Upper lobe of left lung (tissue), 6 donors: ENCODE measurements around the gene AURKA. TPM values are rescaled to one million over a fixed set of nuclear protein-coding genes. Genes with fewer than 3 reads are reported as not detected.
A peak's percentile ranks its signal among the peaks of the same experiment; 100 is the strongest.

Source experiments
- ATAC-seq, 2 donors: fragments of 200-7000 bp; cut with Tn5 transposase; one replicate each; pipeline ENCODE4 v1.9.1; 2022; ENCODE audit warnings: mild to moderate bottlenecking in 2 of 2, moderate library complexity in 2 of 2; ENCODE audit not compliant: low FRiP score in 2 of 2
- DNase-seq, 2 donors: peaks; one replicate each; pipeline ENCODE4 v3.0.0-alpha.2; 2019 to 2020
- H3K27ac ChIP-seq, 4 donors: fragments of 200-600 bp; sonication (generic); one replicate each; pipeline ENCODE4 v1.5.1; 2016 to 2019
- H3K27me3 ChIP-seq, 4 donors: fragments of 200-600 bp; sonication (generic); one replicate each; pipeline ENCODE4 v1.5.1; 2017 to 2019
- H3K36me3 ChIP-seq, 4 donors: fragments of 200-600 bp; sonication (generic); one replicate each; pipeline ENCODE4 v1.5.1; 2016 to 2019
- H3K4me1 ChIP-seq, 4 donors: fragments of 200-600 bp; sonication (generic); one replicate each; pipeline ENCODE4 v1.5.1; 2018 to 2019
- H3K4me3 ChIP-seq, 4 donors: fragments of 200-600 bp; sonication (generic); one replicate each; pipeline ENCODE4 v1.5.1; 2017 to 2019; ENCODE audit warnings: mild to moderate bottlenecking in 2 of 4, moderate library complexity in 1 of 4
- H3K9me3 ChIP-seq, 4 donors: fragments of 200-600 bp; sonication (generic); one replicate each; pipeline ENCODE4 v1.5.1; 2018 to 2019
- EP300 ChIP-seq, 4 donors: sonication (generic); formaldehyde crosslinking; IDR thresholded peaks; one replicate each; pipeline ENCODE4 v1.5.1; 2017; ENCODE audit warnings: antibody characterized with exemption in 4 of 4, control low read depth in 2 of 4
- POLR2A ChIP-seq, 4 donors: fragments of 450-650 bp; IDR thresholded peaks; one replicate each; pipeline ENCODE4 v1.5.1; 2016 to 2017; ENCODE audit warnings: antibody characterized with exemption in 4 of 4, mild to moderate bottlenecking in 2 of 4
- POLR2AphosphoS5 ChIP-seq, 2 donors: sonication (generic); formaldehyde crosslinking; IDR thresholded peaks; one replicate each; pipeline ENCODE4 v1.5.1; 2017; ENCODE audit warnings: antibody characterized with exemption in 2 of 2
- WGBS, 2 donors: methylation state at CpG; one replicate each; pipeline ENCODE4 v1.1.5; 2017 to 2018; 5-methylcytosine and 5-hydroxymethylcytosine counted together
- total RNA-seq, 6 donors: library from RNA; depleted of rRNA in 4 of 6; stranded (reverse); fragments of >200 nt in 4 of 6; gene quantifications; one replicate each; pipeline versions ENCODE4 v1.1.0 to v1.2.1, GENCODE V29; 2016 to 2021
- TF ChIP-seq, protein P1 (sequence below), 6 experiments: fragments of 450-650 bp in 4 of 6; fragments of 200-600 bp in 2 of 6; sonication (generic) in 2 of 6; IDR thresholded peaks; one replicate each; pipeline ENCODE4 v1.5.1; 2016 to 2019; ENCODE audit warnings: antibody characterized with exemption in 6 of 6
- donor health status: DM: no; HTN: no; CAD: no; lungs with moderate emphysema.
- donor health status: DM: no; HTN: yes; CAD: no; lungs with severe emphysema.

The AURKA gene
- total RNA-seq, 6 donors from 2014 or later, result 0.44 to 3.9 (median 3.3) TPM; not detected in 1

- H3K27me3 ChIP-seq, result no peaks in the 10 kb centered on the region
- no peaks in the 10 kb centered on the region for H3K9me3 ChIP-seq
- TF ChIP-seq EP300 (IDR thresholded peaks at IDR 0.05), result no peak
- DNase-seq (no peak), ATAC-seq (no peak)
- H3K36me3 ChIP-seq, result no peaks in the 10 kb centered on the region
- H3K27ac ChIP-seq, result peak overlapping the region in 2 of 4 donors; percentile 38 to 64
- WGBS, 2 donors, result 60% methylated on average over 1 of the region's 1 CpG
- no peak overlapping the region for H3K4me3 ChIP-seq
- peaks cover 31 to 57% (median 42%) of the 10 kb centered on the region in 4 donors for H3K4me1 ChIP-seq
Measured at GRCh38 chr20:56423886-56424285, 31.9 kb upstream of the AURKA start.

DNA sequence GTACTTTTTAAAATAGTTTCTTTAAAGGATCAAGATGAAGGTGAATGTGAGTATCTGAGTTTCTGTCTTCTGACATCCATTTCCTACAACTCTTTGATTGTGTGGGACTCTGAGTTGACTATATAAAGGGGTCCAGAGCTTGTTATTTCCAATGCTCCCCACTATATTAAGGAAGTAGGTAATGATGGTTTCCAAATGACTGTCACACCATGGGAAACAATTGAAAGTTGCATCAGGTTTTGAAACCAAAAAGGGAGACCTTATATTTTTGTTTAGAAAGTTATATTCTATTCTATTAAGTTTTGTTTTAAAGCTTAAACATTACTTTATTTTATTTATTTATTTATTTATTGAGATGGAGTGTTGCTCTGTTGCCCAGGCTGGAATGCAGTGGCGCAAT, 31.2 kb upstream of the AURKA start:
- H3K36me3 ChIP-seq, result no peaks in the 10 kb centered on the region
- DNase-seq (no peak), ATAC-seq (no peak)
- 95 to 100% methylated on average over 1 of the region's 1 CpG for WGBS, 2 donors
- peak overlapping the region in 3 of 4 donors; percentile 38 to 64 (median 57) for H3K27ac ChIP-seq
- TF ChIP-seq EP300 (IDR thresholded peaks at IDR 0.05) (no peak), POLR2AphosphoS5 (IDR thresholded peaks at IDR 0.05) (no peak), POLR2A (IDR thresholded peaks at IDR 0.05) (no peak)
- TF ChIP-seq, protein P1, sequence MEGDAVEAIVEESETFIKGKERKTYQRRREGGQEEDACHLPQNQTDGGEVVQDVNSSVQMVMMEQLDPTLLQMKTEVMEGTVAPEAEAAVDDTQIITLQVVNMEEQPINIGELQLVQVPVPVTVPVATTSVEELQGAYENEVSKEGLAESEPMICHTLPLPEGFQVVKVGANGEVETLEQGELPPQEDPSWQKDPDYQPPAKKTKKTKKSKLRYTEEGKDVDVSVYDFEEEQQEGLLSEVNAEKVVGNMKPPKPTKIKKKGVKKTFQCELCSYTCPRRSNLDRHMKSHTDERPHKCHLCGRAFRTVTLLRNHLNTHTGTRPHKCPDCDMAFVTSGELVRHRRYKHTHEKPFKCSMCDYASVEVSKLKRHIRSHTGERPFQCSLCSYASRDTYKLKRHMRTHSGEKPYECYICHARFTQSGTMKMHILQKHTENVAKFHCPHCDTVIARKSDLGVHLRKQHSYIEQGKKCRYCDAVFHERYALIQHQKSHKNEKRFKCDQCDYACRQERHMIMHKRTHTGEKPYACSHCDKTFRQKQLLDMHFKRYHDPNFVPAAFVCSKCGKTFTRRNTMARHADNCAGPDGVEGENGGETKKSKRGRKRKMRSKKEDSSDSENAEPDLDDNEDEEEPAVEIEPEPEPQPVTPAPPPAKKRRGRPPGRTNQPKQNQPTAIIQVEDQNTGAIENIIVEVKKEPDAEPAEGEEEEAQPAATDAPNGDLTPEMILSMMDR (IDR thresholded peaks at IDR 0.05), result no peak
- H3K27me3 ChIP-seq, result no peaks in the 10 kb centered on the region
- no peak overlapping the region for H3K4me3 ChIP-seq
- no peaks in the 10 kb centered on the region for H3K9me3 ChIP-seq
- H3K4me1 ChIP-seq, result peaks cover 25 to 57% (median 37%) of the 10 kb centered on the region in 4 donors

GRCh38 chr20:56422824-56423189, 30.8 kb upstream of the AURKA start:
- 51 to 59% methylated on average over 4 of the region's 4 CpGs for WGBS, 2 donors
- H3K36me3 ChIP-seq, result no peaks in the 10 kb centered on the region

DNA sequence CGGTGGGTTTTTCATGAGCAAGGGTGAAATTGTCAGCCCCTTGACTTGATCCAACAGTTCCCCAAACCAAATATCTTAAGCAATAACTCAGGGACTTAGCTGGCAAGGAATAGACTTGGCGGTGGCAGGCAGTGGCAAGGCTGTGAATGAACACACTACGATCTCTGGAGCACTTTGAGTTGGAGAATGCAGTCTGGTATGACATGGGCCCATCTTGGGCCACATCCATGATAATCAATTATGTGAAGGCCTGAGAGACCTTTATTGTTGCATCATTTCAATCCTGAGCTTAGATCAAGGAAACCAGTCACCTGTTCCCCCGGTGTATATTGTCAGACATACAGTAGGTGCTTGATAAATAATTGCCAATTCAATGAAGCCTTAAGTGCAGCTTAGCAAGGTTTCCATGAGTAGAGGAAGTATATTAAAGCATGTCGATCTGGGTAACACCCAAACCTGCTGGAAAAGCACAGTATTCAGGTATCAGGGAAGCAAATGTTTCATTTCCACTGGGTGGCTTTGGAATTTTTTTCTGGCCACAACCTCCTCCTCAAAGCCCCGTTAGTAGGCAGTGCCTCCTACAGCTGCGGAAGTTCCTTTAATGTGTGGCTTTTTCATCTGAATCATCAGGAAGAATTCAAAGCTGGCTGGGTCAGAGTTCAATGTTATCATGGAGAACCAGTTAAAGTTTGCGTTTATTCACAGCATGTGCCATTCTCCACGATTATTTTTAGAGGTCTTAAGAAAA, 30.2 kb upstream of the AURKA start:
- DNase-seq (no peak), ATAC-seq (peak in 1 of 2 donors; percentile 56)
- no peaks in the 10 kb centered on the region for H3K9me3 ChIP-seq
- no peak overlapping the region for H3K4me3 ChIP-seq
- 43% methylated on average over 9 of the region's 9 CpGs for WGBS, 2 donors
- TF ChIP-seq POLR2AphosphoS5 (IDR thresholded peaks at IDR 0.05), result no peak
- TF ChIP-seq, protein P1 (IDR thresholded peaks at IDR 0.05), result no peak
- no peaks in the 10 kb centered on the region for H3K27me3 ChIP-seq
- peaks cover 0 to 2% (median 0%) of the 10 kb centered on the region in 4 donors for H3K36me3 ChIP-seq
- H3K4me1 ChIP-seq, result peaks cover 29 to 58% (median 40%) of the 10 kb centered on the region in 4 donors
- H3K27ac ChIP-seq, result peak overlapping the region; percentile 32 to 64 (median 48)

More at GRCh38 chr20:56422824-56423189, 30.8 kb upstream of the AURKA start:
- ATAC-seq, result no peak
- H3K27me3 ChIP-seq, result no peaks in the 10 kb centered on the region
- H3K4me1 ChIP-seq, result peaks cover 29 to 58% (median 38%) of the 10 kb centered on the region in 4 donors
- DNase-seq, result no peak
- H3K9me3 ChIP-seq, result no peaks in the 10 kb centered on the region
- TF ChIP-seq POLR2A (IDR thresholded peaks at IDR 0.05) (no peak), EP300 (IDR thresholded peaks at IDR 0.05) (no peak), POLR2AphosphoS5 (IDR thresholded peaks at IDR 0.05) (no peak)
- TF ChIP-seq, protein P1 (IDR thresholded peaks at IDR 0.05), result no peak
- no peak overlapping the region for H3K4me3 ChIP-seq
- peak overlapping the region; percentile 32 to 64 (median 45) for H3K27ac ChIP-seq

DNA sequence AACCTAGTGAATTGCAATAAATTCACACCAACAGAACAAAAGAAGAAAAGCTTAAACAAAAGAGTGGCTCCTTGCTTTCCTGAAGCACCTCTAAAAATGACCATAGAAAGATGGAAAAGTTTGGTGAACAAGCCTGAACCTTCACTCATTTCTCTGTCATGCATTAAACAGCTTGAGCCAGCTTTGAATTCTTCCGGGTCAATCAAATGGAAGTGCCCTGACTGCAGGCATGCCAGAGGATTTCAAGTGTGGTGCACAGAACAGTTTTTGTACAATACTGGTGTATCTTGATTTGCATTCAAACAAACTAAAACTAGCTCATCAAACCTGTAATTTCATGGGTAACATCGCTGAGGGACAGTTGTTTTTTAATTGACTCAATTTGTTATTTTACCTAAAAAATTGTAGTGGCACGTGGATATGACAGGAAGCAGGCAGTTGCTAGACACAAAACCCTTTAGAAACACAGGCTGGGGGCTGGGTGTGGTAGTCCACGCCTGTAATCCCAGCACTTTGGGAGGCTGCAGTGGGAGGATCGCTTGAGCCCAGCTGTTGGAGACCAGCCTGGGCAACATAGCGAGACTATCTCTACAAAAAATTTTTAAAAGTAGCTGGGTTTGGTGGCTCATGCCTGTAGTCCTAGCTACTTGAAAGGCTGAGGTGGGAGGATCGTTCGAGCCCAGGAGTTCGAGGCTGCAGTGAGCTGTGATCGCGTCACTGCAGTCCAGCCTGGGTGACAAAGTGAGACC, 29.1 kb upstream of the AURKA start:
- TF ChIP-seq POLR2A (IDR thresholded peaks at IDR 0.05), result no peak
- TF ChIP-seq EP300 (IDR thresholded peaks at IDR 0.05), result no peak
- TF ChIP-seq, protein P1 (IDR thresholded peaks at IDR 0.05), result no peak
- TF ChIP-seq POLR2AphosphoS5 (IDR thresholded peaks at IDR 0.05), result no peak

More for the DNA sequence above, 29.1 kb upstream of the AURKA start:
- Histone ChIP-seq H3K4me3 (no peak overlapping the region), H3K27ac (peak overlapping the region; percentile 9 to 64 (median 36)), H3K36me3 (peaks cover 0 to 7% (median 0%) of the 10 kb centered on the region in 4 donors), H3K9me3 (no peaks in the 10 kb centered on the region), H3K4me1 (peaks cover 29 to 56% (median 37%) of the 10 kb centered on the region in 4 donors), H3K27me3 (no peaks in the 10 kb centered on the region)
- ATAC-seq (no peak), DNase-seq (no peak)
- 70 to 74% methylated on average over 11 of the region's 11 CpGs for WGBS, 2 donors
